Loucy (cell line): Measurements from ENCODE around the gene WNT3.

Experiments
- H2AFZ ChIP-seq: fragments of 200-600 bp; sonication (generic); 2 replicates; pipeline ENCODE4 v1.6.0; 2016; ENCODE audit warnings: antibody characterized with exemption, mild to moderate bottlenecking, low read length, moderate library complexity
- H3F3A ChIP-seq: fragments of 200-600 bp; 2 replicates; pipeline ENCODE4 v1.6.0; 2016; ENCODE audit warnings: antibody characterized with exemption, low read depth, mild to moderate bottlenecking
- H3K27me3 ChIP-seq: fragments of 200-600 bp; sonication (generic); 2 replicates; pipeline ENCODE4 v1.6.1; 2014; ENCODE audit warnings: low read length, mild to moderate bottlenecking; ENCODE audit not compliant: insufficient read depth, poor library complexity, severe bottlenecking
- H3K36me3 ChIP-seq: fragments of 200-600 bp; sonication (generic); 2 replicates; pipeline ENCODE4 v1.6.1; 2016; ENCODE audit warnings: low read length; ENCODE audit not compliant: insufficient read depth
- H3K4me1 ChIP-seq: fragments of 200-600 bp; sonication (generic); 2 replicates; pipeline ENCODE4 v1.5.1; 2014; ENCODE audit warnings: low read length, mild to moderate bottlenecking; ENCODE audit not compliant: insufficient read depth, poor library complexity, severe bottlenecking
- H3K4me2 ChIP-seq: fragments of 200-600 bp; sonication (generic); 2 replicates; pipeline ENCODE4 v1.6.0; 2014; ENCODE audit warnings: antibody characterized with exemption, low read length, low read depth, mild to moderate bottlenecking; ENCODE audit not compliant: poor library complexity, severe bottlenecking
- H3K4me3 ChIP-seq: fragments of 200-600 bp; sonication (generic); 2 replicates; pipeline ENCODE4 v1.5.1; 2014; ENCODE audit warnings: low read length, mild to moderate bottlenecking, mixed read lengths; ENCODE audit not compliant: poor library complexity, severe bottlenecking
- H3K79me2 ChIP-seq: fragments of 200-600 bp; sonication (generic); 2 replicates; pipeline ENCODE4 v1.6.1; 2014; ENCODE audit warnings: low read length; ENCODE audit not compliant: insufficient read depth
- H3K9ac ChIP-seq: fragments of 200-600 bp; sonication (generic); 2 replicates; pipeline ENCODE4 v1.6.0; 2014; ENCODE audit warnings: mild to moderate bottlenecking, low read depth, low read length, moderate library complexity; ENCODE audit not compliant: poor library complexity, severe bottlenecking
- H3K9me2 ChIP-seq: fragments of 200-600 bp; sonication (generic); replicated peaks from 2 replicates; pipeline ENCODE4 v1.6.1; 2016; ENCODE audit warnings: low read depth, low read length, mixed read lengths
- H3K9me3 ChIP-seq: fragments of 200-600 bp; sonication (generic); 2 replicates; pipeline ENCODE4 v1.6.1; 2014; ENCODE audit warnings: mild to moderate bottlenecking, antibody characterized with exemption, low read length, low read depth; ENCODE audit not compliant: insufficient read depth
- H4K20me1 ChIP-seq: fragments of 200-600 bp; sonication (generic); 2 replicates; pipeline ENCODE4 v1.6.0; 2014; ENCODE audit warnings: antibody characterized with exemption, low read length, mild to moderate bottlenecking; ENCODE audit not compliant: insufficient read depth, poor library complexity, severe bottlenecking
- CTCF ChIP-seq: fragments of 200-600 bp; sonication (generic); conservative IDR thresholded peaks from 2 replicates; pipeline ENCODE4 v1.5.1; 2014; ENCODE audit warnings: mild to moderate bottlenecking, antibody characterized with exemption, low read length
- EZH2phosphoT487 ChIP-seq: fragments of 200-600 bp; IDR thresholded peaks from 2 replicates; pipeline ENCODE4 v1.6.1; 2018; ENCODE audit warnings: antibody characterized with exemption, mild to moderate bottlenecking, moderate library complexity, borderline replicate concordance

Gene WNT3

DNA sequence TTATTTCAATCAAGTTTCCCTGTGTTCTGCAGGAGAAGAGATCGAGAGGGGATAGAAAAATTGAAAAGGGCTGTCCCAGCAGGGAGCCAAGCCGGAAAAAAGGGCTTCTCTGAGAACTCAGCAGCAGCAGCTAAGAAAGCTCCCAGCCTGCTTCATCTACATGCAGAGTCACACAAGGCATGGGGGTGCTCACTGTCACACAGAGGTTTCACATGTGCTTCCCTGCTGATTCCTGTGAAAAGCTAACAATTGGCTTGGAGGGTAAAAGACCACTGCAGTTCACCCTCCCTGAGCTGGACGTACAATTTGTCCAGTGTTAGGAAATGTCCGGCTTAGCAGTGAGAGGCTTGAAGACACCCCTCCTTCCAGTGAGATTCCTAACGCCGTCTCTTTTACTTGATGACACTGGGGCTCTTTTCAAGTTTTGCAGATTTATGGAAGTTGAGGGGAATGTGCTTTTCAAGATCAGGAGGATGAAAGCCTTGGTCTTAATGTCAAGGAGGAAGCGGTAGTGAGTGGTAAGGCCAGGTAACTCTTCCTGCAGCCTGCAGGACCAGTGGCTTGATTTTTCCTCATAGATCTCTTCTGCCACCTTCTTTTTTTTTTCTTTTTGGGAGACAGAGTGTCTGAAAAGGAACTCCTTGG is 85.6 kb downstream of the WNT3 start:
- H3K9ac ChIP-seq: no peak overlapping the region
- H3F3A ChIP-seq: no peaks in the 10 kb centered on the region
- no peaks in the 10 kb centered on the region for H4K20me1 ChIP-seq
- no peaks in the 10 kb centered on the region for H3K9me3 ChIP-seq
- TF ChIP-seq CTCF: no peak
- no peak for TF ChIP-seq EZH2phosphoT487
- no peak overlapping the region for H2AFZ ChIP-seq
- H3K9me2 ChIP-seq: no peaks in the 10 kb centered on the region
- H3K36me3 ChIP-seq: peaks cover 15% of the 10 kb centered on the region; the same call in 1 of the 2 replicates
- no peaks in the 10 kb centered on the region for H3K27me3 ChIP-seq
- no peaks in the 10 kb centered on the region for H3K79me2 ChIP-seq
- peaks cover 11% of the 10 kb centered on the region for H3K4me1 ChIP-seq
- H3K4me2 ChIP-seq: no peak overlapping the region
- no peak overlapping the region for H3K4me3 ChIP-seq

- Histone ChIP-seq H2AFZ (no peak overlapping the region), H3K4me1 (peaks cover 11% of the 10 kb centered on the region), H3K36me3 (peaks cover 15% of the 10 kb centered on the region; the same call in 1 of the 2 replicates), H4K20me1 (no peaks in the 10 kb centered on the region), H3K4me3 (no peak overlapping the region), H3K9ac (no peak overlapping the region), H3K9me2 (no peaks in the 10 kb centered on the region), H3K4me2 (no peak overlapping the region), H3K9me3 (no peaks in the 10 kb centered on the region), H3K27me3 (no peaks in the 10 kb centered on the region), H3K79me2 (no peaks in the 10 kb centered on the region), H3F3A (no peaks in the 10 kb centered on the region)
- no peak for TF ChIP-seq EZH2phosphoT487
- TF ChIP-seq CTCF: no peak
These were observed 86.3 kb downstream of the WNT3 start for GRCh38 chr17:46732160-46732559.

- Histone ChIP-seq H4K20me1 (no peaks in the 10 kb centered on the region), H3K36me3 (peaks cover 15% of the 10 kb centered on the region; the same call in 1 of the 2 replicates), H3K9ac (no peak overlapping the region), H3K9me3 (no peaks in the 10 kb centered on the region), H3K4me3 (no peak overlapping the region), H3K4me1 (no peaks in the 10 kb centered on the region), H3F3A (no peaks in the 10 kb centered on the region), H2AFZ (no peak overlapping the region), H3K79me2 (no peaks in the 10 kb centered on the region), H3K4me2 (no peak overlapping the region), H3K9me2 (no peaks in the 10 kb centered on the region), H3K27me3 (no peaks in the 10 kb centered on the region)
- TF ChIP-seq CTCF (no peak), EZH2phosphoT487 (no peak)
These were observed 87.8 kb downstream of the WNT3 start for GRCh38 chr17:46730679-46731078.
